Measurements from ENCODE around the gene OR51L1. TPM values are rescaled to one million over a fixed set of nuclear protein-coding genes. Genes with fewer than 3 reads are reported as not detected.
"Not testable (repeated sequence)": the region's sequence is repeated elsewhere in the genome, so short reads cannot be mapped to it uniquely, and the experiment has no call there.

Gene OR51L1
- total RNA-seq = not detected
- long read RNA-seq = 0 reads

GRCh38 chr11:4994551-4994950 is at the start of gene OR51L1:
Gene OR51L1, plus strand, starts transcription at chr11:4994851. Its CDS starts 4,132 bp downstream, at chr11:4998983.
- Histone ChIP-seq H3K27ac (no peak within 1 kb of the TSS), H3K4me1 (no peaks in the 10 kb centered on the region), H3K36me3 (no peaks in the 10 kb centered on the region), H3K9me3 (no peaks in the 10 kb centered on the region), H3K4me3 (no peak within 1 kb of the TSS), H3K27me3 (no peaks in the 10 kb centered on the region)
- no peak for TF ChIP-seq CTCF (IDR thresholded peaks at IDR 0.05)
- intact Hi-C loops (cut with DNase I) = no loop called here
- no peak for ATAC-seq
- DNase-seq = no peak

- ATAC-seq (no peak), DNase-seq (no peak)
- no peak within 1 kb of the TSS for H3K27ac ChIP-seq
- no peak within 1 kb of the TSS for H3K4me3 ChIP-seq
- TF ChIP-seq CTCF (IDR thresholded peaks at IDR 0.05) = no peak
- H3K9me3 ChIP-seq = no peaks in the 10 kb centered on the region
- intact Hi-C loops (cut with DNase I) = no loop called here
- no peaks in the 10 kb centered on the region for H3K36me3 ChIP-seq
- no peaks in the 10 kb centered on the region for H3K4me1 ChIP-seq
- H3K27me3 ChIP-seq = no peaks in the 10 kb centered on the region
Measured at GRCh38 chr11:4947505-4947904, 47.1 kb upstream of the OR51L1 start, which contains the start of gene OR51A4. Gene OR51A4, minus strand, starts transcription at chr11:4947605. Its CDS starts 505 bp downstream, at chr11:4947100.

GRCh38 chr11:4955613-4956012 is 39.0 kb upstream of the OR51L1 start, which contains the start of gene OR51A2:
Gene OR51A2, minus strand, starts transcription at chr11:4955713. Its CDS starts 0 bp downstream, at chr11:4955713.
- DNase-seq; H3K4me3 ChIP-seq; H3K36me3 ChIP-seq; H3K27ac ChIP-seq; intact Hi-C loops (cut with DNase I); ATAC-seq; H3K4me1 ChIP-seq; H3K9me3 ChIP-seq; H3K27me3 ChIP-seq: not testable (repeated sequence)

- H3K27ac ChIP-seq = no peak overlapping the region
- H3K36me3 ChIP-seq = no peaks in the 10 kb centered on the region
- H3K4me3 ChIP-seq = no peak overlapping the region
- ATAC-seq (no peak), DNase-seq (no peak)
- H3K4me1 ChIP-seq = no peaks in the 10 kb centered on the region
- no peaks in the 10 kb centered on the region for H3K9me3 ChIP-seq
- intact Hi-C loops (cut with DNase I) = no loop called here
- no peaks in the 10 kb centered on the region for H3K27me3 ChIP-seq
- no peak for TF ChIP-seq CTCF (IDR thresholded peaks at IDR 0.05)
Measured at GRCh38 chr11:4957396-4957795, 37.3 kb upstream of the OR51L1 start.

- no peak for ATAC-seq
- no peaks in the 10 kb centered on the region for H3K36me3 ChIP-seq
- TF ChIP-seq CTCF (IDR thresholded peaks at IDR 0.05) = no peak
- no peak for DNase-seq
- intact Hi-C loops (cut with DNase I) = no loop called here
- no peak overlapping the region for H3K4me3 ChIP-seq
- H3K27me3 ChIP-seq = no peaks in the 10 kb centered on the region
- H3K9me3 ChIP-seq = no peaks in the 10 kb centered on the region
- H3K4me1 ChIP-seq = no peaks in the 10 kb centered on the region
- no peak overlapping the region for H3K27ac ChIP-seq
Measured at GRCh38 chr11:4960877-4961276, 33.8 kb upstream of the OR51L1 start.

GRCh38 chr11:4962816-4963215 is 31.8 kb upstream of the OR51L1 start:
- intact Hi-C loops (cut with DNase I) = no loop called here
- DNase-seq (no peak), ATAC-seq (no peak)
- no peak overlapping the region for H3K4me3 ChIP-seq
- no peaks in the 10 kb centered on the region for H3K27me3 ChIP-seq
- TF ChIP-seq CTCF (IDR thresholded peaks at IDR 0.05) = no peak
- no peak overlapping the region for H3K27ac ChIP-seq
- no peaks in the 10 kb centered on the region for H3K9me3 ChIP-seq
- no peaks in the 10 kb centered on the region for H3K36me3 ChIP-seq
- no peaks in the 10 kb centered on the region for H3K4me1 ChIP-seq
